Measurements from ENCODE around the gene COL18A1. TPM values are rescaled to one million over a fixed set of nuclear protein-coding genes. Genes with fewer than 3 reads are reported as not detected.

Gene COL18A1
- total and polyA plus RNA-seq, 9 of the 15 experiments (the other 6 are each of a cell fraction or from before 2014, with no cell fraction given): 0.14 to 16.4 (median 2.0) TPM

- no peak for TF ChIP-seq NUFIP1 (IDR thresholded peaks at IDR 0.05; ENCODE audit: partially characterized antibody)
- TF ChIP-seq TFAP4 (CRISPR knock-in tag; IDR thresholded peaks at IDR 0.05; ENCODE audit: borderline replicate concordance): peak; percentile 61; the same call in 1 of the 2 replicates
- TF ChIP-seq NFIC (IDR thresholded peaks at IDR 0.05): no peak
- TF ChIP-seq MAZ (CRISPR knock-in tag; conservative IDR thresholded peaks at IDR 0.05 in 1 of 2, IDR thresholded peaks at IDR 0.05 in 1 of 2): peak in 1 of 2 experiments; percentile 44; a peak in 3 of 4 replicates
- no peak for TF ChIP-seq SAFB2 (IDR thresholded peaks at IDR 0.05; ENCODE audit: borderline replicate concordance, low read depth, low read length, severe bottlenecking)
- TF ChIP-seq HLTF (IDR thresholded peaks at IDR 0.05): no peak
- no peak for TF ChIP-seq KLF1 (tag; IDR thresholded peaks at IDR 0.05)
- TF ChIP-seq ZFP91 (CRISPR knock-in tag; IDR thresholded peaks at IDR 0.05): no peak
- TF ChIP-seq KAT8 (IDR thresholded peaks at IDR 0.05; ENCODE audit: low read depth): no peak
- TF ChIP-seq TAF7 (tag; IDR thresholded peaks at IDR 0.05): no peak
- TF ChIP-seq ID3 (CRISPR knock-in tag; IDR thresholded peaks at IDR 0.05): no peak
- TF ChIP-seq ID3 (tag; IDR thresholded peaks at IDR 0.05): peak; percentile 86
- no peak for TF ChIP-seq ZNF445 (CRISPR knock-in tag; IDR thresholded peaks at IDR 0.05; ENCODE audit: low read depth)
- TF ChIP-seq ZKSCAN1 (IDR thresholded peaks at IDR 0.05; ENCODE audit: low read depth, low read length): no peak
- TF ChIP-seq NR2C1 (IDR thresholded peaks at IDR 0.05): peak; percentile 92
- peak; percentile 90 for TF ChIP-seq NR2C1 (tag; IDR thresholded peaks at IDR 0.05)
- no peak for TF ChIP-seq CEBPB (tag; IDR thresholded peaks at IDR 0.05)
- no peak; the same call in 1 of the 2 replicates for TF ChIP-seq HDAC2 (IDR thresholded peaks at IDR 0.05)
- no peak for TF ChIP-seq E2F4 (CRISPR knock-in tag; IDR thresholded peaks at IDR 0.05; ENCODE audit: low read depth)
- TF ChIP-seq ZBTB9 (CRISPR knock-in tag; IDR thresholded peaks at IDR 0.05): peak; percentile 54; the same call in 1 of the 2 replicates
- TF ChIP-seq FIP1L1 (IDR thresholded peaks at IDR 0.05; ENCODE audit: low read depth, low read length, poor library complexity, severe bottlenecking): no peak
- TF ChIP-seq ZNF586 (CRISPR knock-in tag; conservative IDR thresholded peaks at IDR 0.05): no peak
- TF ChIP-seq POLR2G (IDR thresholded peaks at IDR 0.05; ENCODE audit: low read depth, low read length): peak; percentile 75
- TF ChIP-seq ZNF436 (CRISPR knock-in tag; IDR thresholded peaks at IDR 0.05): no peak
Measured at GRCh38 chr21:45555557-45556301, 150.8 kb downstream of the COL18A1 start (continued).
